Central memory CD4-positive, alpha-beta T cell (primary cell): ENCODE measurements around the gene GCH1.
A peak's percentile ranks its signal among the peaks of the same experiment; 100 is the strongest.
"Not testable (repeated sequence)": the region's sequence is repeated elsewhere in the genome, so short reads cannot be mapped to it uniquely, and the experiment has no call there.

Experiments used
- DNase-seq: peaks from one replicate; pipeline ENCODE4 v3.0.0; 2022
- total RNA-seq, 3 experiments: gene quantifications; one replicate each; lab custom pipeline; 2026; lab: John Stamatoyannopoulos, UW

Gene GCH1, protein sequence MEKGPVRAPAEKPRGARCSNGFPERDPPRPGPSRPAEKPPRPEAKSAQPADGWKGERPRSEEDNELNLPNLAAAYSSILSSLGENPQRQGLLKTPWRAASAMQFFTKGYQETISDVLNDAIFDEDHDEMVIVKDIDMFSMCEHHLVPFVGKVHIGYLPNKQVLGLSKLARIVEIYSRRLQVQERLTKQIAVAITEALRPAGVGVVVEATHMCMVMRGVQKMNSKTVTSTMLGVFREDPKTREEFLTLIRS
- 61.7 to 91.6 (median 90.4) reads per million in 3 experiments for total RNA-seq

DNA sequence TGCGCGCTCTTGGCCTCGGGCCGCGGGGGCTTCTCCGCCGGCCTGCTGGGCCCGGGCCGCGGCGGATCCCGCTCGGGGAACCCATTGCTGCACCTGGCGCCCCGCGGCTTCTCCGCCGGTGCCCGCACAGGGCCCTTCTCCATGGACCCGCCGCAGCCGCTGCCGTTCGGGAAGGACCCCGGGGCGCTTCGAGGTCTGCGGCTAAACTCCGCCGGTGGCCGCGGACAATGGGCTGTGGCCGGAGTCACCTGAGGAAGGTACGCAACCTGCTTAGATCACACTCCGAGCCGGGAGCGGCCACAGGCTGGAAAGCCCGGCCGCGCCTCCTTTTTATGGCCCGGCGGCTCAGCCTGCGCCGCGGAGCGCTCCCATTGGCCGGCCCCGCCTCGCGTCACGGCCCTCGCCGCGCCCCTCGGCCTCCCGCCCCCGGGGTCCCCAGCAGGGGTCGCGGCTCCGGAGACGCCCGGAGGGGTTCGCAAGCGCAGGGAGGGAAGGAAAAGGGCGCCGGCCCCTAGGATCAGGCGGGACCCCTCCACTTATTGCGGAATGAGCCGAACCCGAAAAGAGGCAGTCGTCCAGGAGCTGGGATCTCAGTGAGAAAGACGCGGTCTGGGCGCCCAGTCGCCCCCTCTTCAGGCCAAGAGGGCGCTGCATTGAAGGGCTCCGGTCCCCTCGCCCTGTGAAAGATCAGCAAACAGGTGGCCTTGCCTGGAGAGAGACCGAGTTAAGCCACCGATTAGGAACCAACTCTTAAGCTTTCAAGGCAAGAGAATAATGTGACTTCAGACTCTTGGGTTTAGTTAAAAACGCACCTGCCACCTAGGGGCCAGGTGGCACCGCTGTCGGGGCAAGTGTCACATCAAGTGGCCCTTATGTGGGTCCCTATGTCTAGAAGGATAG lies at the start of gene GCH1:
GCH1 (minus strand) TSS at position 306 of the 900 bp plus-strand sequence; CDS start at position 143, 163 bp downstream.
- DNase-seq: peak; percentile 74

DNA sequence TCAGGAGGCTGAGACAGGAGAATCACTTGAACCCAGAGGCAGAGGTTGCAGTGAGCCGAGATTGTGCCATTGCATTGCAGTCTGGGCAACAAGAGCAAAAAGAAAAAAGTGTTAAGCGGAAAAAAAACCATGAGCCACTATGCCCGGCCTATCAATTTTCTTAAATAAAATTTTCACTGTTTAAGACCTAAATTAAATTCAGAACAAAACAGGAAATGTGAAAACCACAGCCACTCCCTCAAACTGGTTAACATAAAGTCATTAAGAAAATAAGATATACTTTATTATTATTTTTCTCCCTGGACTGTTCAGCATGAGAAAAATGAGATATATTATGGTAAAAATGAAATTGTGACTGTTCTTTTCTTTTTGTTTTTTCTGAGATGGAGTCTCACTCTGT lies 44.6 kb upstream of the GCH1 start:
- no peak for DNase-seq

DNA sequence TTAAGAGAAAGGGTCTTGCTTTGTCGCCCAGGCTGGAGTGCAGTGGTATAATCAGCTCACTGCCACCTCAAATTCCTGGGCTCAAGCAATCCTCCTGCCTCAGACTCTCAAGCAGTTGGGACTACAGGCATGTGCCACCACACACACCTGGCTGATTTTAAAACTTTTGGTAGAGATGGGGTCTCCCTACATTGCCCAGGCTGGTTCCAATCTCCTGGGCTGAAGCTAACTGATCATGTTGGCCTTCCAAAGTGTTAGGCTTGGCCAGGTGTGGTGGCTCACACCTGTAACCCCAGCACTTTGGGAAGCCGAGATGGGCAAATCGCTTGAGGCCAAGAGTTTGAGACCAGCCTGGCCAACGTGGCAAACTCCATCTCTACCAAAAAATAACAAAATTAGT lies 43.9 kb upstream of the GCH1 start:
- DNase-seq: no peak

DNA sequence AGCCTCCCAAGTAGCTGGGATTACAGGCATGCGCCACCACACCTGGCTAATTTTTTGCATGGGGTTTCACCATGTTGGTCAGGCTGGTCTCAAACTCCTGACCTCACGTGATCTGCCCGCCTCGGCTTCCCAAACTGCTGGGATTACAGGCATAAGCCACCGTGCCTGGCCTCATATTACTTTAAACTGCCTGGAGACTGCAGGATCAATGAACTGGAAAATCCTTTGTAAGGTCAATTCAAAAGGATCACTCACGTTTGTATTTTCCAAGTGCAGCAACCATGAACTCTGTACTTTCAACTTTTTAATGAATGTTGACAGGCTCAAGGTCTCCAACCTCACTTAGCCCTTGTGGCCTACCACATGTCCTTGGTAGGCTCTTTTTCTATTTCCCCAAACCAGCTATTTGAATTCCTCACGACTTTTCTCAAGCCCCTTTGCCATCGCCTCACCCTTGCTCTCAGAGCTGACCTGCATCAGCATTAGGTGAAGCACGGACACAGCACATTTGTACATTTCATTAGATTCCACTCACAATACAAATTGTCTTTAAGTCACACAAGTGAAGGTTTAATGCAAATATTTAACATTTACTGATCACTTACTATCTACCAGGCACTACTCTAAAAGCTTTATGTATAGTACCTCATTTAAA lies 42.2 kb upstream of the GCH1 start:
- DNase-seq: no peak

DNA sequence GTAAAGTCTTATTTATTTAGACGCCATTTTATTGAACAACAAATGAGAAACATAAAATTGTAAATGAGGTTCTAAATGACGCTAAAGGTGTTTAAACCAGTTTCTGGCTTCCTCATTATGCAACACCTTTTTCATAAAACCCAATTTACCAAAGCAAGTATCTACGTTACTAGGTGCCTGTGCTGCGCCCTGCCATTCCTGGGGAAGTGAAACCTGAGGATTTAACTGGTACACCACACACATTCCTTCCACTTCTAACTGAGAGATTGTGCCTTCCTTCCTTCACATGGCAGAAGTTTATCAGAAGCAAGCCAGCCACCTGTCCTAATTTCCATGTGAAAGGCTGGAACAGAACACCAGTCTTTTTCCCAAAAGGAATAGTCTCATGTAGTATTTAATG lies 40.3 kb upstream of the GCH1 start:
- DNase-seq: no peak

DNA sequence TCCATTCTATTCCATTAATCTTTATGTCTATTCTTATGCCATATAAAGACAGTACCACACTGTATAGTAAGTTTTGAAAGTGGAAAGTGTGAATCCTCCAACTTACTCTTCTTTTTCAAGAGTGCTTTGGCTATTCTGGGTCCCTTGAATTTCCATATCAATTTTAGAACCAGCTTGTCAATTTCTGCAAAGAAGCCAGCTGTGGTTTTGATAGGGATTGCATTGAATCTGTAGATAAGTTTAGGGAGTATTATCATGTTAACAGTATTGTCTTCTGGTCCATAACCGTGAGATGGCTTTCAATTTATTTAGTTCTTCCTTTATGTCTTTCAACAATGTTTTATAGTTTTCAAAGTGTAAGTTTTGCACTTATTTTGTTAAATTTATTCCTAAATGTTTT lies 34.2 kb upstream of the GCH1 start:
- no peak for DNase-seq

DNA sequence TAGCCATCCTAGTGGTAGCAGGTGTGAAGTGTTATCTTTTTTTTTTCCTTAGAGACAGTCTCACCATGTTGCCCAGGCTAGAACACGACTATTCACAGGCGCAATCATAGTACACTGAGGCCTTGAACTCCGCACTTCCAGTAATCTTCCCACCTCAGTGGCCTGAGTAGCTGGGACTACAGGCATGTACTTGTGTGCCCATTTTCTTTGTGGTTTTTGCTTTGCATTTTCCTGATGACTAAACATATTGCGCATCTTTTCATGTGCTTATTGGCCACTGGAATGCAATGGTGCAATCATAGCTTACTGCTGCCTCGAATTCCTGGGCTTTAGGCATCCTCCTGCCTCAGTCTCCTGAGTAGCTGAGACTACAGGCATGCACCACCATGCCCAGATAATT lies 33.3 kb upstream of the GCH1 start:
- no peak for DNase-seq

DNA sequence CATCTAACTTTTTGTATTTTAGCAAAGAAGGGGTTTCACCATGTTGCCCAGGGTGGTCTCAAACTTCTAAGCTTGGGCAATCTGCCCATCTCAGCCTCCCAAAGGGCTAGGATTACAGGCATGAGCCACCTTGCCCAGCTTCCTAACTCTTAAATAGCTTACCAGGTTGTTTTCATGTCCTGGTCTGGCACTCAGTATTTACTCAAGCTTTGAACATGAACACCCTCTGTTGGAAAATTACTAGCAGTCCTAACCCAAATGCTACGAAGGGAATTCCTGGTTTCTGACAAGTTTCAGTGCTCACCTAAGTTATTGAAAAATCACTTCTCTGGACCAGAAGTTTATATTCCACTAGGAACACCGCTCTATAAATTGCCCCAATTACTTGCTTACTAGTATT lies 32.5 kb upstream of the GCH1 start:
- no peak for DNase-seq

DNA sequence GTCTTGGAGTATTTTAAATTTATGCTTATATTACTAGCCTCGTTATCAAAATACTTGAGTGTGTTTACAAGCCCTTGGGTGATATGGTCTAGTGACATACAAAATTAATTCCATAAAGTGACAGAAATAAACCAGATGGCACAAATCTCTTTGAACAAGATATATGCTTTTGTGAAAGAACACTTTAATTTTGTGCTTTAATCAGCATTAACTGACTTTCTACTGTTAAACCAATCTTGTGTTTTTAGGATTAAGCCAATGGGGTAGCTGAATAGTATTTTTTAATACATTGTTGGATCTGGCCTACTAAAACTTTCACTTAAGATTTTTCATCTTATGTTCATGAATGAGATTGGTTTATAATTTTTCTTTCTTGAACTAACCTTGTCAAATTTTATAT lies 30.4 kb upstream of the GCH1 start:
- no peak for DNase-seq

DNA sequence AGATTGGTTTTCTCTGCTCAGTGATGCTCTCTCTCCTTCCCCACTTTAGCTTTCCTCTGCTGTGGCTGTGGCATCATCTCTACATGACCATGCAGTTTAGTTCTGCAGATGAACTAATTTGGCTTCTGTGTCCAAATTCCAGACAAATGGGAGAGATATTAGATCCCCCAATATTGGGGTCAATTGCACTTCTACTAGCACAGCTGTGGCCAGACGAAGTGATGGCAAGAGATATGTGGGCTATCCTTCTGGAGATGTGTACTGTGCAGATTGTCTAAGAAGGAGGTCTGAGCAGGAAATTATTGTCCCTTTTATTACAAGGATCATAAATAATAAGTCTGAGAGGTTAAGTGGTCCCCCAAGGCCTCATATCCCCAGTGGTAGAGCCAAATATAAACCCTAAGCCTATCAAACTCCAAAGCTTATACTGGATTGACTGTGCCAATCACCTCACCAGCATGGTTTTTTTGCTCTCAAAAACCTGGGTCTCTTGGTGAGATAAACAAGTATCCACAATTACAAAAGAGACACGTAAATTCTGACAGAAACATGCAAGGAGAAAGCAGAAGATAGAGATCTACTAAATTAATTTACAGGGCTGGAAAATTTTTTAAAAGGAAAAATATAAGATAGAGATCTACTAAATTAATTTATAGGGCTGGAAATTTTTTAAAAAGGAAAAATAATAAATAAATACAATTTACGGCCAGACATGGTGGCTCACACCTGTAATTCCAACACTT lies 29.1 kb upstream of the GCH1 start:
- DNase-seq: no peak

DNA sequence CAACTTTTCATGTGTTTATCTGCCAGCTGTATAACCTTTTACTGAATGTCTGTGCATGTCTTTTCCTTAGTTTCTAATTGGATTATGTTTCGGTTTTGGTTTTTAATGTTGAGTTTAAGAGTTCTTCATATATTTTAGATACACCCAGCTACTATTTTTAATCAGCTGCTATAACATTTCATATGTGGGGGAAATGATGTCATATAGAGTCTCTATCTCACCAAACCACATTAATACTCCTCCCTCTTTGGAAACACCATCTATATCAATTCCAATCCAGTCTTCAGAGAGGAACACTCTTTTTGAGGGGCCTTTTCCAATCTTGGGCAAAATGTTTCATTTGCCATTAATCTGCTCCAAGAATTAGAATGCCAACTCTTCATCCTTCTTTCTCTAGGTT lies 28.5 kb upstream of the GCH1 start:
- DNase-seq: no peak

DNA sequence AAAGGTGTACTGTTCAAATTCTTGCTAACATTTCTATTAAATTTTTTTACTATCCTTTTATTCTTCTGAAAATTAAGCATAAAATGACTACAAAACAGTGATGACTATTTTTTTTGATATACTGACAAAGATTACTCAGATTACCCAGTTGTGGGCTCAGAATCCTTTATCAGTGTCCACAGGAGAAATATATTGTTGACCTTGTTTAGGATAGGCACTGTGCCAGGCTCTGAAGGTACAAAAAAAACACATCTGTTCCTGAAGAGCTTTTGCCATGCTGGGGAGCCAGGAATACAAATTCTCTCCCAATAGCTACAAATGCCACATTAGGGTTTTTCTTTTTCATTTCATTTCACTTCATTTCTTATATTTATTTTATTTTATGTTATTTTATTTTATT lies 26.9 kb upstream of the GCH1 start:
- DNase-seq: no peak

DNA sequence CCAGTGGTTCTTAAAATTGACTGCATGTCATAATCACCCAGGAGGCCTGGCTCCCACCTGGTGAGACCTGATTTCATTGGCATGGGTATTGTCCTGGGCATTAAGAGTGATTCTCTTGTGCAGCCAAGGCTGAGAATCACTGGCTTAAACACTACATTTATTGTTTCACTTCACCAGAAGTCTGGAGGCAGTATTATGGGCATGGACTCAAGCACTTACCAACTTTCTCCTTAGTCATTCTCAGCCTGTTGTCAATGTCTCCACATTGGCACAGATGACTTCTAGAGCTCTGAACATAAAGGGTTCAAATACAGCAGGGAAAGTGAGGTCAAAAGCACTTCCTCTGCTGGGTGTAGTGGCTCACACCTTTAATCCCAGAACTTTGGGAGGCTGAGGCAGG lies 25.6 kb upstream of the GCH1 start:
- no peak for DNase-seq

DNA sequence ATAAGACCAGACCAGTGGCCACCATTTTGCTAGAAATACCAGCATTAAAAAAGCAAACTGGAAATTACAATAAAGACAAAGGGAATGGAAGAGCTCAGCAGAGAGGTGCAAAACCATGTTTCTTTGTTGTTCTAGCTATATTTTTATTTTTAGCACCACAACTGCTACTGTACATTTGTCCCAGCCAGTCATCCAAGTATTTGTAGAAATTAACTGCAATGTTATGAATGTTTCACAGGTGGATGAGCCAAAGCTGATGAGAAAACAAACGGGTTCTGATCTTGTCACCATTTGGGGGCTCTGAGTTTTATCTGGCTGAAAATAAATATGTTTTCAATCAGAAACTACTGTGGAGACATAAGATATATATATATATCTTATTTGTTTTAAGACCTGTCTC lies 24.9 kb upstream of the GCH1 start:
- DNase-seq: no peak

DNA sequence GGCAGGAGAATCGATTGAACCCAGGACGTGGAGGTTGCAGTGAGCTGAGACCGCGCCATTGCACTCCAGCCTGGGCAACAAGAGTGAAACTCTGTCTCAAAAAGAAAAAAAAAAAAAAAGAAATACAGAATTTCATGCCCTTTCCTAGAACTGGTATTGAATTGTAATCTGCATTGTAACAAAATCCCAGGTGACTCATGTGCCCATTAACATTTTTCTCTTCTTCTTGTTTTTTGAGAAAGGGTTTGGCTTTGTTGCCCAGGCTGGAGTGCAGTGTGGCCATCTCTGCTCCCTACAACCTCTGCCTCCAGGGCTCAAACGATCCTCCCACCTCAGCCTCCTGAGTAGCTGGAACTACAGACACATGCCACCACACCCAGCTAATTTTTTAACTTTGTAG lies 23.9 kb upstream of the GCH1 start:
- DNase-seq: not testable (repeated sequence)

DNA sequence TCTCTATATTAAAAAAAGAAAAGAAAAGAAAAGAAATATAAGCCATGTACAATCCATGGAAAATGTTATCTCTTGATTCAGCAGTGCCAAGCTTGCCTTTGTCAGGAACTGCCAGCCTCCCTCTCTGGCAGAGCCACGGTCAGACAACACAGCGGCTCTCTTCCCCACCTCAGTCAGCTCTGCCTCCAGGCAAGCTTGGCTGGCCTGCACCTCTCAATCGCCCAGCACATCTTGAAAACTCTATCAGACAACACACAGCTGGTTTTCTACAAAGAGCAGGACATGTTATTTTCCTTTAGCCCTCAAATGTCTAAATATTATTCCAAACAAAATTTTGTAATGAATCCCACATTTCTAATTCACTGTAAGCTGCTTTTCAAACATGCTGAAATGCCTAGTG lies 20.0 kb upstream of the GCH1 start:
- no peak for DNase-seq

DNA sequence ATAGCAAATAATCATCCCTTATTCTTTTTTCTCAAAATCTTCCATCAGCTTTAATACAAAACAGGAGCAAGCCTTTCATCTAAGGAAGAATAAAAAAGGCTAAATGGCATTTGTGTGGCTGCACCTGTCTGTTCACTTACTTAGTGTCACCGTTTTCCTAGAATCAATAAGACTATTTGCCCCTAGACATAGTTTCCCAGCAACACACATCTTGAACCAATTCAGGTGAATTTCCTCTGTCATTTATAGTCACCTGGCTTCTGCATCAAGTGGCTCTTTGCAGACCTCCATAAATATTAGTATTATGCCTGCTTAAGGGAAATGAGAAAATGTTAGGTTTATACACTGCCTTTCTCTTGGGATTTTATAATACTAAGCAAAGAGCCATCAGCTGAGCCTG lies 17.4 kb upstream of the GCH1 start:
- DNase-seq: no peak

DNA sequence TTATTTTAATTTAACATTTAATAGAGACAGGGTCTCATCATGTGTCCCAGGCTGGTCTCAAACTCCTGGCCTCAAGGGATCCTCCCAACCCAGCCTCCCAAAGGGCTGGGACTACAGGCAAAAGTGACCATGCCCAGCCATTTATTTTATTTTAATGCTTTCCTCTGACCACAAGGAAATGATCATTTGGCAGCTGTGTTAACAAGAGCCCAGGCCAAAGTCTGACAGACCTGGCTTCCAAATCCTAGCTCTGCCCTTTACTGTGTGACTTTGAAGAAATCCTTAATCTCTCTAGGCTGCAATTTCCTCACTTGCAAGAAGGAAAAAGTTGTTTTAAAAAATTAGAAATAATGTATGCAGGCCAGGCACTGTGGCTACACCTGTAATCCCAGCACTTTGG lies 16.7 kb upstream of the GCH1 start:
- no peak for DNase-seq

DNA sequence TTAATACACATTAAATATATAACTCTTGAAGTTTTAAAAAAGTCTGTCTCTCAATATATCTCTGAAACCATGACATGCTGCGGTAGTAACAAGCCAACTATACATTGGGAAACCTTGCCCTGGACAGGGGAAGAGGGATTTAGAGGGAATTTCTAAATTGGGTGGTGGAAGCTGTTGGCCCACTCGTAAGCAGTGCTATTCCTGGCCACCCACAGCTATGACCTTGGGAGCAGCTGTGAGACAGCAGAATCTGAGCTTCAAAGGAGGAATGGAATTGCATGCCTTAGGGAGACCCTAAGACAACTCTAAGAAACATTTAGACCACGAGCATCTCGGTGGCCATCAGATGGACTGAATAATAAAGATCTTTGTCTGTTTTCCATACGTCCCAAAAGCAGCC lies 15.8 kb upstream of the GCH1 start:
- DNase-seq: no peak

DNA sequence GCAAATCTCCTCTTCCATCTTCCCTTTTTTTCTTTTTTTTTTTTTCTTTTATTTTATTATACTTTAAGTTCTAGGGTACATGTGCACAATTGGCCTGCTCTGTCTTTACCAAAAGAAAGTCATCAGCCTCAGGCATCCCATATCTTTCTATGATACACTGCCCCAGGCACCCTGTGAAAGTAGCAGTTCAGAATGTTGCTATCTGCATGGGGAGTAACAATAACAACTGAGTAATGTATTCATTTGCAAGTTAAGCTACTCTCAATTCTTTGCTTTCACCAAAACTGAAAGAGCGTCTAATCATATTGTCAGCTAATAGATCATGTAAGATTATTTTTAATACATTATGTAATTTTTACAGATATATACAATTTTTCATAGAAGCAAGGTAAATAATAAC lies 13.5 kb upstream of the GCH1 start:
- DNase-seq: no peak

DNA sequence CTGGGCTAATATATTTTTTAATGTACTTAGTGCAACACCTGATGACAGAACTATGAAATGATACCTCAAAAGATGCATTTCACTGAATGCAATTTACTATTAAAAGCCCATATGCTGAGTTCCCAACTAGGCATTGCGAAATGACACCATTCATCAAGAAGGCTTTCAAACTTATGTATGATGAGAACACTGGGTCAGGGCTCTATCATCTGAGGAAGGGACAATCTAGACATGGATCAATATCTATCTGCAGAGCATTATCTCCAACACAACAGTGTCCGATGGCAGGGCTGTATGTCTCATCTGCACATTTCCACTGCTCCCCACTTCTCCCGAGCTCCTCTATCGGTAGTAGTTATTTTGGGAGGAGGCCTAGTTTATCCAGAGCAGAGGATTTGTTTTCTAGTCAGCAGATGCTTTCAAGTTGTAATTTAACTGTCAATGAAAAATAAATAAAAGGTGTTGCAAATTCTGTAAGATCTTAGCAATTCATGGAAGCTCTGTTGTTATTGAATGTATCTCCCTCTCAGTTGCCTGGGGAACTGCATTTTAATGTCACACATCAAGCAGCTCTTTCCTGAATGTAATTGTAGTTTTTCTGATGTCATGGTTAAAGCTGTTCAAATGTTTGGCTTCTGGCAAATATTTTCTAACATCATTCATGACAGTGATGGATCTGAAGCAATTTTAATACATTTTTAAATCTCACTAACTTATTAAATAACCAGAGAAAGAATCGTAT lies 7.4 kb upstream of the GCH1 start:
- no peak for DNase-seq

DNA sequence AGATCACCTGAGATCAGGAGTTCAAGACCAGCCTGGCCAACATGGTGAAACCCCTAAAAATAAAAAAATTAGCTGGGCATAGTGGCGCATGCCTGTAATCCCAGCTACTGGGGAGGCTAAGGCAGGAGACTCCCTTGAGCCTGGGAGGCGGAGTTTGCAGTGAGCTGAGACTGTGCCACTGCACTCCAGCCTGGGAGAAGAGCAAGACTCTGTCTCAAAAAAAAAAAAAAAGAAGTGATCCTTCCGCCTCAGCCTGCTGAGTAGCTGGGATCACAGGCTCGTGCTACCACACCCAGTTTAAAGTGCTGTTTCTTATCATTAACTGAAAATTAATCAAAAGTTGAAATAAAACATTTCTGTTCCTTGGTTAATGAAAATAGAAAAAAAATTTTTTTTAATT lies 6.3 kb upstream of the GCH1 start:
- not testable (repeated sequence) for DNase-seq
